SK-N-SH (cell line): ENCODE data around the gene USP1. TPM values are rescaled to one million over a fixed set of nuclear protein-coding genes. Genes with fewer than 3 reads are reported as not detected.
A peak's percentile ranks its signal among the peaks of the same experiment; 100 is the strongest.

Source experiments
- CTCF ChIA-PET: fragments of 300-600, 350-600 bp; formaldehyde crosslinking; extraction: SDS; loops from one replicate; lab custom pipeline; 2021; lab: Yijun Ruan, JAX
- POLR2A ChIA-PET: fragments of 350-600 bp; sonication (Branson Sonifier 250); formaldehyde crosslinking; extraction: SDS; loops from one replicate; lab custom pipeline; 2020; ENCODE audit warnings: antibody characterized with exemption, inconsistent platforms; lab: Yijun Ruan, JAX
- DNase-seq: peaks from one replicate; pipeline ENCODE4 v3.0.0; 2012
- H2AFZ ChIP-seq: fragments of 200-600 bp; sonication (generic); 2 replicates; pipeline ENCODE4 v1.8.1; 2016; ENCODE audit warnings: antibody characterized with exemption, mild to moderate bottlenecking, low read depth
- H3F3A ChIP-seq: fragments of 200-600 bp; sonication (generic); replicated peaks from 2 replicates; pipeline ENCODE3; 2016; ENCODE audit warnings: antibody characterized with exemption, mild to moderate bottlenecking; ENCODE audit not compliant: insufficient read depth
- H3K27ac ChIP-seq, 2 experiments: fragments of 200-500 bp in 1 of 2; fragments of 200-600 bp in 1 of 2; sonication (Bioruptor generic) in 1 of 2; sonication (generic), shearing (Covaris generic) in 1 of 2; 2 replicates each; pipeline versions ENCODE4 v1.5.1 to v1.6.1; 2014 to 2016; ENCODE audit warnings: low read depth in 2 of 2, inconsistent platforms in 1 of 2, low read length in 1 of 2, mild to moderate bottlenecking in 1 of 2, mixed read lengths in 1 of 2
- H3K27me3 ChIP-seq: fragments of 200-600 bp; sonication (generic), shearing (Covaris generic); 2 replicates; pipeline ENCODE4 v1.6.1; 2016; ENCODE audit warnings: mixed run types; ENCODE audit not compliant: insufficient read depth
- H3K36me3 ChIP-seq, 2 experiments: fragments of 200-500 bp in 1 of 2; fragments of 200-600 bp in 1 of 2; sonication (Bioruptor generic) in 1 of 2; sonication (generic) in 1 of 2; replicated peaks in 1 of 2; 2 replicates each; pipeline versions ENCODE3 to v1.5.1; 2014 to 2016; ENCODE audit warnings: low read length in 1 of 2, mild to moderate bottlenecking in 1 of 2; ENCODE audit not compliant: insufficient read depth in 2 of 2, control insufficient read depth in 1 of 2
- H3K4me1 ChIP-seq, 2 experiments: fragments of 200-500 bp in 1 of 2; fragments of 200-600 bp in 1 of 2; sonication (Bioruptor generic) in 1 of 2; sonication (generic), shearing (Covaris generic) in 1 of 2; 2 replicates each; pipeline versions ENCODE4 v1.5.1 to v1.6.1; 2014 to 2016; ENCODE audit warnings: low read depth in 1 of 2, low read length in 1 of 2, mixed run types in 1 of 2; ENCODE audit not compliant: insufficient read depth in 2 of 2, control insufficient read depth in 1 of 2
- H3K4me2 ChIP-seq: fragments of 200-600 bp; sonication (generic), shearing (Covaris generic); 2 replicates; pipeline ENCODE4 v1.6.1; 2017; ENCODE audit warnings: mixed run types
- H3K4me3 ChIP-seq, 2 experiments: fragments of 200-500 bp in 1 of 2; fragments of 200-600 bp in 1 of 2; sonication (Bioruptor generic) in 1 of 2; sonication (generic), shearing (Covaris generic) in 1 of 2; 2 replicates each; pipeline versions ENCODE4 v1.5.1 to v1.8.1; 2014 to 2016; ENCODE audit warnings: low read depth in 2 of 2, inconsistent platforms in 1 of 2, low read length in 1 of 2, mild to moderate bottlenecking in 1 of 2, mixed read lengths in 1 of 2, moderate library complexity in 1 of 2
- H3K79me2 ChIP-seq: fragments of 200-600 bp; sonication (generic); 2 replicates; pipeline ENCODE4 v1.8.1; 2017; ENCODE audit warnings: mild to moderate bottlenecking; ENCODE audit not compliant: insufficient read depth
- H3K9ac ChIP-seq: fragments of 200-600 bp; sonication (generic); 2 replicates; pipeline ENCODE4 v1.6.1; 2017; ENCODE audit warnings: mixed run types
- H3K9me2 ChIP-seq: fragments of 200-600 bp; sonication (generic); 2 replicates; pipeline ENCODE4 v1.6.1; 2017; ENCODE audit warnings: mixed run types
- H3K9me3 ChIP-seq: fragments of 200-600 bp; sonication (generic); 2 replicates; pipeline ENCODE4 v1.6.1; 2017; ENCODE audit warnings: mixed run types, mild to moderate bottlenecking, moderate library complexity
- H4K20me1 ChIP-seq: fragments of 200-600 bp; sonication (generic); 2 replicates; pipeline ENCODE4 v1.6.1; 2017; ENCODE audit warnings: mild to moderate bottlenecking, mixed run types; ENCODE audit not compliant: insufficient read depth
- ELF1 ChIP-seq: IDR thresholded peaks from 2 replicates; pipeline ENCODE4 v1.4.0; 2012
- FOSL2 ChIP-seq: IDR thresholded peaks from 2 replicates; pipeline ENCODE4 v1.4.0; 2012; ENCODE audit warnings: low read depth, mild to moderate bottlenecking, moderate library complexity, borderline replicate concordance
- FOXJ3 ChIP-seq: sonication (generic); formaldehyde crosslinking; IDR thresholded peaks from 2 replicates; pipeline ENCODE4 v1.5.1; 2020; ENCODE audit warnings: mild to moderate bottlenecking, missing genetic modification reagents
- IRF3 ChIP-seq: fragments of 150-350 bp; IDR thresholded peaks from 2 replicates; pipeline ENCODE4 v1.6.1; 2016; ENCODE audit warnings: mild to moderate bottlenecking, low read depth, low read length
- MXI1 ChIP-seq: IDR thresholded peaks from 2 replicates; pipeline ENCODE4 v1.6.1; 2012; ENCODE audit warnings: mild to moderate bottlenecking, low read depth, low read length, improper control_type of control experiment
- NFIC ChIP-seq: IDR thresholded peaks from 2 replicates; pipeline ENCODE4 v1.4.0; 2012; ENCODE audit warnings: borderline replicate concordance
- RAD21 ChIP-seq: IDR thresholded peaks from 2 replicates; pipeline ENCODE4 v1.6.1; 2012; ENCODE audit warnings: mild to moderate bottlenecking, low read length
- RCOR1 ChIP-seq: fragments of 150-350 bp; IDR thresholded peaks from 2 replicates; pipeline ENCODE4 v1.6.1; 2017; ENCODE audit warnings: antibody characterized with exemption, low read length
- RFX5 ChIP-seq: IDR thresholded peaks from 2 replicates; pipeline ENCODE4 v1.6.1; 2012; ENCODE audit warnings: mild to moderate bottlenecking, improper control_type of control experiment, low read length
- RXRA ChIP-seq: IDR thresholded peaks from 2 replicates; pipeline ENCODE4 v1.4.0; 2012; ENCODE audit warnings: low read depth, mild to moderate bottlenecking, borderline replicate concordance
- SIN3A ChIP-seq: IDR thresholded peaks from 2 replicates; pipeline ENCODE4 v1.6.1; 2012; ENCODE audit warnings: low read depth, mild to moderate bottlenecking, low read length, moderate library complexity, borderline replicate concordance
- SMC3 ChIP-seq: IDR thresholded peaks from 2 replicates; pipeline ENCODE4 v1.6.1; 2012; ENCODE audit warnings: low read depth, low read length, improper control_type of control experiment
- WGBS: methylation state at CpG from one replicate; pipeline ENCODE4 v1.1.6; 2017; ENCODE audit warnings: low lambda C conversion rate; 5-methylcytosine and 5-hydroxymethylcytosine counted together
- polyA plus RNA-seq, 3 experiments: library from polyadenylated mRNA; depleted of rRNA; stranded (reverse); fragments of >200 nt; gene quantifications; 2 replicates each; pipeline ENCODE4 v1.2.3, GENCODE V29; 2012
- TF ChIP-seq, protein P1 (sequence below): IDR thresholded peaks from 2 replicates; pipeline ENCODE4 v1.6.1; 2012; ENCODE audit warnings: mild to moderate bottlenecking, low read depth, low read length, moderate library complexity
- TF ChIP-seq, protein P2 (sequence below): fragments of 200-600 bp; sonication (generic); IDR thresholded peaks from 2 replicates; pipeline ENCODE4 v1.6.1; 2017; ENCODE audit warnings: antibody characterized with exemption, mild to moderate bottlenecking, moderate library complexity

Gene USP1
- polyA plus RNA-seq, 1 of the 3 experiments (the other 2 are of a cell fraction): 4.3 TPM

GRCh38 chr1:62429581-62429980, 7.3 kb upstream of the USP1 start:
- no peak for DNase-seq
- TF ChIP-seq IRF3: no peak
- no peak for TF ChIP-seq ELF1
- no peak for TF ChIP-seq SMC3
- TF ChIP-seq, protein P1, sequence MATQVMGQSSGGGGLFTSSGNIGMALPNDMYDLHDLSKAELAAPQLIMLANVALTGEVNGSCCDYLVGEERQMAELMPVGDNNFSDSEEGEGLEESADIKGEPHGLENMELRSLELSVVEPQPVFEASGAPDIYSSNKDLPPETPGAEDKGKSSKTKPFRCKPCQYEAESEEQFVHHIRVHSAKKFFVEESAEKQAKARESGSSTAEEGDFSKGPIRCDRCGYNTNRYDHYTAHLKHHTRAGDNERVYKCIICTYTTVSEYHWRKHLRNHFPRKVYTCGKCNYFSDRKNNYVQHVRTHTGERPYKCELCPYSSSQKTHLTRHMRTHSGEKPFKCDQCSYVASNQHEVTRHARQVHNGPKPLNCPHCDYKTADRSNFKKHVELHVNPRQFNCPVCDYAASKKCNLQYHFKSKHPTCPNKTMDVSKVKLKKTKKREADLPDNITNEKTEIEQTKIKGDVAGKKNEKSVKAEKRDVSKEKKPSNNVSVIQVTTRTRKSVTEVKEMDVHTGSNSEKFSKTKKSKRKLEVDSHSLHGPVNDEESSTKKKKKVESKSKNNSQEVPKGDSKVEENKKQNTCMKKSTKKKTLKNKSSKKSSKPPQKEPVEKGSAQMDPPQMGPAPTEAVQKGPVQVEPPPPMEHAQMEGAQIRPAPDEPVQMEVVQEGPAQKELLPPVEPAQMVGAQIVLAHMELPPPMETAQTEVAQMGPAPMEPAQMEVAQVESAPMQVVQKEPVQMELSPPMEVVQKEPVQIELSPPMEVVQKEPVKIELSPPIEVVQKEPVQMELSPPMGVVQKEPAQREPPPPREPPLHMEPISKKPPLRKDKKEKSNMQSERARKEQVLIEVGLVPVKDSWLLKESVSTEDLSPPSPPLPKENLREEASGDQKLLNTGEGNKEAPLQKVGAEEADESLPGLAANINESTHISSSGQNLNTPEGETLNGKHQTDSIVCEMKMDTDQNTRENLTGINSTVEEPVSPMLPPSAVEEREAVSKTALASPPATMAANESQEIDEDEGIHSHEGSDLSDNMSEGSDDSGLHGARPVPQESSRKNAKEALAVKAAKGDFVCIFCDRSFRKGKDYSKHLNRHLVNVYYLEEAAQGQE: no peak
- no peak for TF ChIP-seq RXRA
- TF ChIP-seq MXI1: no peak
- no peak for TF ChIP-seq SIN3A
- no peak for TF ChIP-seq NFIC
- TF ChIP-seq FOXJ3 (CRISPR knock-in tag): no peak
- H3F3A ChIP-seq: peaks cover 2% of the 10 kb centered on the region
- no peak overlapping the region for H3K27ac ChIP-seq
- no peak overlapping the region for H2AFZ ChIP-seq
- CTCF ChIA-PET: interaction anchor here (1.5 kb wide), 1 partner anchor 254 kb away, joined by 4 read pairs; no protein-coding TSS in a partner anchor
- H3K4me1 ChIP-seq: no peaks in the 10 kb centered on the region; a peak in 1 of 4 replicates
- no peak overlapping the region for H3K4me3 ChIP-seq
- no peak overlapping the region for H3K4me2 ChIP-seq
- no peaks in the 10 kb centered on the region for H3K79me2 ChIP-seq
- H3K9me3 ChIP-seq: no peaks in the 10 kb centered on the region
- no peaks in the 10 kb centered on the region for H3K36me3 ChIP-seq
- H3K9ac ChIP-seq: no peak overlapping the region
- H3K27me3 ChIP-seq: no peaks in the 10 kb centered on the region
- no peaks in the 10 kb centered on the region for H3K9me2 ChIP-seq
- 47% methylated on average over 2 of the region's 2 CpGs for WGBS
- POLR2A ChIA-PET: no interaction called here
- no peaks in the 10 kb centered on the region for H4K20me1 ChIP-seq

- CTCF ChIA-PET: no interaction called here
- WGBS: 94% methylated on average over 10 of the region's 10 CpGs
- no peak overlapping the region for H3K4me3 ChIP-seq
Observed at GRCh38 chr1:62433861-62434617, 2.8 kb upstream of the USP1 start.

More at GRCh38 chr1:62433861-62434617, 2.8 kb upstream of the USP1 start:
- Histone ChIP-seq H3K9ac (no peak overlapping the region), H3K36me3 (no peaks in the 10 kb centered on the region), H3K4me2 (no peak overlapping the region), H4K20me1 (peaks cover 9% of the 10 kb centered on the region; the same call in 1 of the 2 replicates), H2AFZ (no peak overlapping the region), H3F3A (peaks cover 14% of the 10 kb centered on the region), H3K4me1 (peaks cover 0 to 13% of the 10 kb centered on the region in 2 experiments; a peak in 3 of 4 replicates), H3K9me2 (no peaks in the 10 kb centered on the region), H3K9me3 (no peaks in the 10 kb centered on the region), H3K27ac (no peak overlapping the region), H3K79me2 (peaks cover 22% of the 10 kb centered on the region), H3K27me3 (no peaks in the 10 kb centered on the region)
- no peak for DNase-seq
- POLR2A ChIA-PET: no interaction called here
- TF ChIP-seq RCOR1: no peak
- TF ChIP-seq SMC3: peak; percentile 11; the same call in 1 of the 2 replicates
- TF ChIP-seq FOSL2: no peak
- TF ChIP-seq, protein P2, sequence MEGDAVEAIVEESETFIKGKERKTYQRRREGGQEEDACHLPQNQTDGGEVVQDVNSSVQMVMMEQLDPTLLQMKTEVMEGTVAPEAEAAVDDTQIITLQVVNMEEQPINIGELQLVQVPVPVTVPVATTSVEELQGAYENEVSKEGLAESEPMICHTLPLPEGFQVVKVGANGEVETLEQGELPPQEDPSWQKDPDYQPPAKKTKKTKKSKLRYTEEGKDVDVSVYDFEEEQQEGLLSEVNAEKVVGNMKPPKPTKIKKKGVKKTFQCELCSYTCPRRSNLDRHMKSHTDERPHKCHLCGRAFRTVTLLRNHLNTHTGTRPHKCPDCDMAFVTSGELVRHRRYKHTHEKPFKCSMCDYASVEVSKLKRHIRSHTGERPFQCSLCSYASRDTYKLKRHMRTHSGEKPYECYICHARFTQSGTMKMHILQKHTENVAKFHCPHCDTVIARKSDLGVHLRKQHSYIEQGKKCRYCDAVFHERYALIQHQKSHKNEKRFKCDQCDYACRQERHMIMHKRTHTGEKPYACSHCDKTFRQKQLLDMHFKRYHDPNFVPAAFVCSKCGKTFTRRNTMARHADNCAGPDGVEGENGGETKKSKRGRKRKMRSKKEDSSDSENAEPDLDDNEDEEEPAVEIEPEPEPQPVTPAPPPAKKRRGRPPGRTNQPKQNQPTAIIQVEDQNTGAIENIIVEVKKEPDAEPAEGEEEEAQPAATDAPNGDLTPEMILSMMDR: peak; percentile 20; the same call in 1 of the 2 replicates
- TF ChIP-seq NFIC: no peak
- peak; percentile 49 for TF ChIP-seq RAD21
- no peak for TF ChIP-seq RFX5
